Mammary epithelial cell (primary cell): ENCODE measurements around the gene ELAVL2.

Source experiments
- EZH2 ChIP-seq: IDR thresholded peaks from 2 replicates; pipeline ENCODE4 v1.6.1; 2012; ENCODE audit warnings: low read length, inconsistent platforms, borderline replicate concordance
- TF ChIP-seq, protein P1 (sequence below), 2 donors: IDR thresholded peaks in 1 of 2; conservative IDR thresholded peaks in 1 of 2; 2 replicates each; pipeline ENCODE4 v1.5.1; 2011 to 2012; ENCODE audit warnings: inconsistent platforms in 2 of 2, low read length in 2 of 2, mild to moderate bottlenecking in 2 of 2, control low read depth in 1 of 2, low read depth in 1 of 2; ENCODE audit not compliant: insufficient read depth in 1 of 2; ENCODE audit errors: extremely low read depth in 1 of 2

DNA sequence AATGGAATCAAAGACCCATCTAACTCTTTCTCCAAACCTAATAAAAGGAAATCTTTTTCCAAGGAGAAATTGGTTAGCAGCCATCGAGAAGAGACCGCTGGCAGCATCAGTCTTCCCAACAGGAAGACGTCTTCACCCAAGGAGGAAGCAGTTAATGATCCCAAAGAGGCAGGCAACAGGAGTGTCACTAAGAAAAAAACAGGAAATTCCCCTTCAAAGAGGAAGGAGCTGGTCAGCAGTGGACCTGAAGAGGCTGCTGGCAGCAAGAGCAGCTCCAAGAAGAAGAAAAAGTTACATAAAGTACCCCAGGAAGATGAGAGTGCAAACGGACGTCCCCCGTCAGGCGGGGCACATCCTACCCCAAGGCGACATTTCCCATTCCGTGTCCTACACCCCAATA is 143.7 kb downstream of the ELAVL2 start:
- TF ChIP-seq EZH2 = no peak
- TF ChIP-seq, protein P1, sequence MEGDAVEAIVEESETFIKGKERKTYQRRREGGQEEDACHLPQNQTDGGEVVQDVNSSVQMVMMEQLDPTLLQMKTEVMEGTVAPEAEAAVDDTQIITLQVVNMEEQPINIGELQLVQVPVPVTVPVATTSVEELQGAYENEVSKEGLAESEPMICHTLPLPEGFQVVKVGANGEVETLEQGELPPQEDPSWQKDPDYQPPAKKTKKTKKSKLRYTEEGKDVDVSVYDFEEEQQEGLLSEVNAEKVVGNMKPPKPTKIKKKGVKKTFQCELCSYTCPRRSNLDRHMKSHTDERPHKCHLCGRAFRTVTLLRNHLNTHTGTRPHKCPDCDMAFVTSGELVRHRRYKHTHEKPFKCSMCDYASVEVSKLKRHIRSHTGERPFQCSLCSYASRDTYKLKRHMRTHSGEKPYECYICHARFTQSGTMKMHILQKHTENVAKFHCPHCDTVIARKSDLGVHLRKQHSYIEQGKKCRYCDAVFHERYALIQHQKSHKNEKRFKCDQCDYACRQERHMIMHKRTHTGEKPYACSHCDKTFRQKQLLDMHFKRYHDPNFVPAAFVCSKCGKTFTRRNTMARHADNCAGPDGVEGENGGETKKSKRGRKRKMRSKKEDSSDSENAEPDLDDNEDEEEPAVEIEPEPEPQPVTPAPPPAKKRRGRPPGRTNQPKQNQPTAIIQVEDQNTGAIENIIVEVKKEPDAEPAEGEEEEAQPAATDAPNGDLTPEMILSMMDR (conservative IDR thresholded peaks at IDR 0.05 in 1 of 2, IDR thresholded peaks at IDR 0.05 in 1 of 2; ENCODE audit: extremely low read depth in 1 of 2, insufficient read depth in 1 of 2, low read depth in 1 of 2, low read length in 2 of 2) = no peak
